Colonic mucosa (tissue), 4 donors: ENCODE results near the gene MYO18A. TPM values are rescaled to one million over a fixed set of nuclear protein-coding genes. Genes with fewer than 3 reads are reported as not detected.

ENCODE experiments used
- DNase-seq: peaks from one replicate; pipeline ENCODE4 v3.0.0-alpha.2; 2020
- H3K27ac ChIP-seq: fragments of 200-600 bp; one replicate; pipeline ENCODE4 v1.8.0; 2021
- H3K27me3 ChIP-seq: fragments of 200-600 bp; one replicate; pipeline ENCODE4 v1.8.0; 2021
- H3K36me3 ChIP-seq: fragments of 200-600 bp; one replicate; pipeline ENCODE4 v1.8.0; 2021
- H3K4me1 ChIP-seq: fragments of 200-600 bp; one replicate; pipeline ENCODE4 v1.8.0; 2021; ENCODE audit warnings: mild to moderate bottlenecking
- H3K4me3 ChIP-seq: fragments of 200-600 bp; one replicate; pipeline ENCODE4 v1.8.0; 2021
- H3K9ac ChIP-seq, 2 donors: one replicate each; pipeline ENCODE4 v1.7.0; 2013; ENCODE audit warnings: control low read depth in 2 of 2, low read depth in 2 of 2, low read length in 2 of 2
- H3K9me3 ChIP-seq: fragments of 200-600 bp; one replicate; pipeline ENCODE4 v1.8.0; 2021
- intact Hi-C: fragments of 100-400 bp; cut with DNase I; formaldehyde crosslinking; loops from one replicate; pipeline ENCODE4 v1.14.1; 2022
- total RNA-seq, 2 donors: library from RNA; stranded (reverse); fragmentation: NEBNext Ultra II Directional in 1 of 2; extraction: Animal tissue kit (Norgen Biotek cat#: 25700) in 1 of 2; gene quantifications; one replicate each; pipeline ENCODE4 v1.2.1, GENCODE V29; 2021
- TF ChIP-seq, protein P1 (sequence below): fragments of 200-600 bp; IDR thresholded peaks from one replicate; pipeline ENCODE4 v1.8.0; 2022; ENCODE audit warnings: antibody characterized with exemption, mild to moderate bottlenecking
- donor health status: healthy.
- donor health status: DM: no; HTN: no; CAD: no.
- donor health status: DM: no; HTN: no; CAD: no.

MYO18A gene
- total RNA-seq, 2 donors from 2014 or later: 63.3 to 112 TPM

DNA sequence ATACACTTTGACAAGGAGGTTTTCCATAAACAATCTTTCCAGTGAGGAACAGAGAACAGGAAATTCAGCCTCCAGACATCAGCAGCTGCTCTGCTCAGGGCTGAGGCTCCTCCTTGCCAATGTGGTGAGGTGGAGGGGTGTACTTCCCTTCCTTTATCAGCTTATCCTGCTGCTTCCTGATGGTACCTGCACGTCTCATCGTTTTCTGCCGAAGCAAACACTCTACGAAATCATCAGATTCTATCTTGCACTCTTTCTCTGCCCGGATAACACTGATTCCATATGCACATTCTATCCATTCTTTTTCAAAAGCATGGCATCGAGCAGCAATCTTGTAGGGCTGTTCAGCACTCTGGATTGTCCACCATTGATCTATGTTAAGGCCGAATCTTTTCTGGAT is 159.0 kb downstream of the MYO18A start:
- TF ChIP-seq, protein P1, sequence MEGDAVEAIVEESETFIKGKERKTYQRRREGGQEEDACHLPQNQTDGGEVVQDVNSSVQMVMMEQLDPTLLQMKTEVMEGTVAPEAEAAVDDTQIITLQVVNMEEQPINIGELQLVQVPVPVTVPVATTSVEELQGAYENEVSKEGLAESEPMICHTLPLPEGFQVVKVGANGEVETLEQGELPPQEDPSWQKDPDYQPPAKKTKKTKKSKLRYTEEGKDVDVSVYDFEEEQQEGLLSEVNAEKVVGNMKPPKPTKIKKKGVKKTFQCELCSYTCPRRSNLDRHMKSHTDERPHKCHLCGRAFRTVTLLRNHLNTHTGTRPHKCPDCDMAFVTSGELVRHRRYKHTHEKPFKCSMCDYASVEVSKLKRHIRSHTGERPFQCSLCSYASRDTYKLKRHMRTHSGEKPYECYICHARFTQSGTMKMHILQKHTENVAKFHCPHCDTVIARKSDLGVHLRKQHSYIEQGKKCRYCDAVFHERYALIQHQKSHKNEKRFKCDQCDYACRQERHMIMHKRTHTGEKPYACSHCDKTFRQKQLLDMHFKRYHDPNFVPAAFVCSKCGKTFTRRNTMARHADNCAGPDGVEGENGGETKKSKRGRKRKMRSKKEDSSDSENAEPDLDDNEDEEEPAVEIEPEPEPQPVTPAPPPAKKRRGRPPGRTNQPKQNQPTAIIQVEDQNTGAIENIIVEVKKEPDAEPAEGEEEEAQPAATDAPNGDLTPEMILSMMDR: no peak
- H3K27me3 ChIP-seq: peaks cover 10% of the 10 kb centered on the region
- H3K9me3 ChIP-seq: no peaks in the 10 kb centered on the region
- no peak for DNase-seq
- peaks cover 3% of the 10 kb centered on the region for H3K4me1 ChIP-seq
- H3K9ac ChIP-seq: no peak overlapping the region
- no peaks in the 10 kb centered on the region for H3K36me3 ChIP-seq
- intact Hi-C loops: no loop called here
- H3K4me3 ChIP-seq: no peak overlapping the region
- H3K27ac ChIP-seq: no peak overlapping the region

Other genes with a start within 250 kb of the MYO18A start
- gene PHF12, start 228.9 kb downstream of the MYO18A start, total RNA-seq: 10 to 100 TPM; 37.7 to 42.2 TPM
- gene SEZ6, start 174.4 kb downstream of the MYO18A start, total RNA-seq: under 1 TPM in 1 of 2 donors, not detected in 1; 0.37 TPM
- gene PIPOX, start 137.3 kb downstream of the MYO18A start, total RNA-seq: 1 to 10 TPM in 1 of 2 donors, under 1 TPM in 1; 0.90 to 1.4 TPM
- gene CRYBA1, start 66.5 kb upstream of the MYO18A start, total RNA-seq: not detected
- 10 to 100 TPM; 39.9 to 46.9 TPM for gene NUFIP2, start 113.8 kb upstream of the MYO18A start, total RNA-seq
- 10 to 100 TPM; 42.1 to 57.1 TPM for gene TAOK1, start 210.0 kb upstream of the MYO18A start, total RNA-seq